GM12892 (cell line): ENCODE results near the gene TMEM114. TPM values are rescaled to one million over a fixed set of nuclear protein-coding genes. Genes with fewer than 3 reads are reported as not detected.

Source experiments
- DNase-seq: peaks from one replicate; pipeline ENCODE4 v3.0.0; 2011; ENCODE audit not compliant: insufficient read length
- FAIRE-seq: peaks from 2 replicates; lab custom pipeline; 2011; peaks lifted over from hg19 to GRCh38; lab: Jason Lieb, UNC
- POLR2A ChIP-seq: IDR thresholded peaks from 2 replicates; pipeline ENCODE4 v1.6.1; 2011; ENCODE audit warnings: low read depth, low read length, control low read depth
- POLR2AphosphoS5 ChIP-seq: IDR thresholded peaks from 2 replicates; pipeline ENCODE4 v1.6.1; 2011; ENCODE audit warnings: low read depth, low read length, control low read depth
- TAF1 ChIP-seq: IDR thresholded peaks from 2 replicates; pipeline ENCODE4 v1.6.1; 2011; ENCODE audit warnings: low read depth, mild to moderate bottlenecking, control low read depth, low read length, borderline replicate concordance
- polyA plus RNA-seq: library from polyadenylated mRNA; unstranded; fragments of >200 nt; gene quantifications from one replicate; pipeline ENCODE4 v1.2.1, GENCODE V29; 2012; ENCODE audit warnings: missing spikeins, inconsistent platforms; ENCODE audit not compliant: missing spikeins

Gene TMEM114
- not detected for polyA plus RNA-seq

DNA sequence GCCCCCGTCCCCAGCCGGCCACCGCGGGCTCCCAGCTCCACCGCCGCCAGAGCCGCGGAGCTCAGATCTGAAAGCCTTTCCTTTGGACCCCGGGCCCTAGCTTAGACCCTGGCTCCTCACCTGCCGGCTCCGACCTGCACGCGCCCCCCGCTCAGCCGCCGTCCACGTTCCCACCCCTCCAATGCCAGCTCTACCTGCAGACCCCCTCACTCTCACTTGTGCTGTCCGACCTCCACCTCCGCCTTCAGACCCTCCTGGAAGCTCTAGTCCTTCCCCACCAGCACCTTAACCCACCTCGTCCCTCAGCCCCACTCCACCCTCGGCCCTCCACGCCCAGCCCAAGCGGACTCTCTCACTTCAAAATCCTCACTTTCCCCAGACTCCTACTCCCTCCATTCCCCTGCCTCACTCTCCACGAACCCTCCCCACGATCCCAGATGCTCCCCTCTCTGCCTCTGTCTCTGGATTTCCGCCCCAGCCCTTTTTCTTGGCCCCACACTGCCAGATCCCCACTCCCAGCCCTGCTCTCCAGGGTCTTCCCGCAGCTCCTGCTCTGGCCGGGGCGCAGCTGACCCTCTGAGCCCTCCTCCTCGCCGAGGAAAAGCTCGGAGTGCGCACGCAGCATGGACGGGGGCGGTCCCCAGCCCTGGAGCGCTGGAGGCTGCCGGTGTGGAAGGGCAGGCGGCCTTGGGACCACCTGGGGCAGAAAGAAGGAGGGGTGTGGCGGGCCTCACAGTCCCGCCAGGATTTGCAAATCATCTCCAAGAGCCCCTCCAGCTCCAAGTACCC is at the start of gene TMEM114:
TSS of gene TMEM114 (minus strand) at position 612 of the 789 bp plus-strand sequence. CDS start 673 bp downstream, outside the sequence.
- no peak for DNase-seq
- FAIRE-seq, result no peak
- TF ChIP-seq POLR2AphosphoS5, result no peak
- no peak for TF ChIP-seq TAF1
- no peak for TF ChIP-seq POLR2A

DNA sequence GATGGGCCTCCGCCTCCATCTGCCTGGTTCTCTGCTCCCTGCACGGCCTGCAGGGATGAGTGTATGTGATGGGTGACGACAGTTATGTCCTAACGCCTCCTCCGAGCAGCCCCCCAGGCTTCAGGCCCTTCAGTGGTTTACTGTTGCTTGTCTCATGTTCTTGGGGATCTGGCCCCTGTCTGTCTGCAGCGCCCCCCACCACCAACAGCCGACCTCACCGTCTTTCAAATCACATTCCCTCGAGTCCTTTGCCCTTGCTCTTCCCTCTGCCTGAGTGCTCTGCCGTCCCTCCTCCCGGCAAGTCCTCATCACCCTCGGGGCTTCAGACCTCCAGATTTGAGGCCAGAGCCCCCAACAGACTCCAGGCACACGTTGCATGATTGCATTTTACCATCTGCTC is 49.4 kb upstream of the TMEM114 start:
- no peak for TF ChIP-seq POLR2A
- no peak for TF ChIP-seq POLR2AphosphoS5
- no peak for TF ChIP-seq TAF1
- DNase-seq (no peak), FAIRE-seq (no peak)

DNA sequence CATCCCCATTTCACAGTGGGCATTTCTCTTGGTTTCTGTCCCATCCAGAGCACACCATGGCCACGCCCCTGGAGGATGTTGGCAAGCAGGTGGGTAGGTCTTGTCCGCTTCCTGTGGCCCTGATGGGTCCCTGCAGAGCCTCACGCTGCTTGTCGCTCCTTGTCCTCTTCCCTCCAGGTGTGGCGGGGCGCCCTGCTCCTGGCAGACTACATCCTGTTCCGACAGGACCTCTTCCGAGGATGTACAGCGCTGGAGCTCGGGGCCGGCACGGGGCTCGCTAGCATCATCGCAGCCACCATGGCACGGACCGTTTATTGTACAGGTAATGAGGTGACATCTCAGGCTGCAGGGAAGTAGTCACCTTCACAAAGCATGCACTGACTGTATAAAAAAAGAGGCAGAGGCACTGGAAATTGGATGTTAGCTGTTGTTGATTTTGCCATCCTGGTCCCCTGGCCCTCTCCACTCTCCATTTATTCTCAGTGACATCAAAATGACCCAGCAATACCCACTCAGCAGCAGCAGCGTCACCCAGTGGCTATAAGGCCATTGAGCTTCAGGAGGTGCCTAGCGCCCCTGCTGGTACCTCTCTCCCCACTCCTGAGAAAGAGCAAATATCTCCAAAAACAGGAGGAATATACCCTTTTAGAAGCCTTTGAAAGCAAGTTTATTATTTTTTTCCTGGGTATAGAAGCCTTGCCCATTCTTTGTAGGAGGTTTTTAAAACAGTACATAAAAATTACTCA is 44.9 kb upstream of the TMEM114 start:
- TF ChIP-seq POLR2AphosphoS5 (no peak), TAF1 (no peak)
- DNase-seq, result no peak
- no peak for FAIRE-seq

DNA sequence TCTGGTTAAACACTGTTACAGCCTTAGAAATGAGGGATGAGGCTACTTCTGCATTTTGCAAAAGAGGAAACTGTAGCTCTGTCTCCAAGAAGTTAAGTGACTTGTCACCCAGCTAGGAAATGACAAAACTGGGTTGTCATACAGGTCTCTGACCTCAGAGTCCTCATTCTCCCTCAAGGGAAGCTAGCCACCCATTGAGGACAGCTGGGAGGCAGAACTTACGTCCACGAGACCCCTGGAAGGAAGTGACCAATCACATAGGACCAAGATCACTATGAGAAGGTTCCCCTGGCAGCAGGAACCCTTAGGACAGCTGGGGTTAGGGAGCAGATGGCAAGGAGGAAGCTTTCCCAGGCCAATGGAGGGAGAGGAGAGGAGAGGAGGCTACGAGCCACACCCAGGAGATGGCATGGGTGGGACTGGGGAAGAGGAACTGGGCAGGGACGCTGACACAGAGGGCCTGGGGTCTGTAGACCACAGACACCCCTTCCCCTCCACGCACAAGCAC is 42.4 kb upstream of the TMEM114 start:
- FAIRE-seq, result no peak
- DNase-seq, result no peak
- TF ChIP-seq TAF1 (no peak), POLR2AphosphoS5 (no peak), POLR2A (no peak)

DNA sequence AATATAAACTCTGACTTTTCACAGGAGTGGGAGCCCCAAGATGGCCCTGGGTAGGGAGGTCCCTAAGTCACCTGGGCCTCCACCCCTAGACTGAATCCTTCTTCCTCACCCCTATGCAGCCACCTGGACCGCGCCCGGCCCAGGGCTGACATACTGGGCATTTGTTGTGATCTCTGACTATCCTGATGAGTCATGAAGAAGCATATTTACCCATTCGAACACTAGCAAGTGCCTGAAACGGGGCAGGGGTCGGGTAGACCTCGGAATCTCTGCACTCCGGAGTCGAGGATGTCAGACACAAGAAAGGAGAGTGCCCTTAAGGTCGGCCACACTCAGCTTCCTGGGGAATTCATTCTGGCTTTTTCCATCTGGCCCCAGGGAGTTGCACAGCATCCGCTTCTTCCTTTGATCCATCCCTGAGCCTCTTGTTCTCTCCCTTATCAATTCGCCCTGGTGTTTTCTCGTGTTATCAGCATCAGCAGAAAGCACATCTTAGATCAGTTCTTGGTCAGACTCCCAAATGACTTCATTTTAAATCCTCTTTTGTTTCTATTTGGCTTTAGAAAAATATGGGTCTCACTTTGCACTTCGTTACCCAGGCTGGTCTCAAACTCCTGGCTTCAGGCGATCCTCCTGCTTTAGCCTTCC is 41.6 kb upstream of the TMEM114 start:
- DNase-seq, result no peak
- FAIRE-seq, result no peak
- TF ChIP-seq POLR2AphosphoS5 (no peak), TAF1 (no peak), POLR2A (no peak)

DNA sequence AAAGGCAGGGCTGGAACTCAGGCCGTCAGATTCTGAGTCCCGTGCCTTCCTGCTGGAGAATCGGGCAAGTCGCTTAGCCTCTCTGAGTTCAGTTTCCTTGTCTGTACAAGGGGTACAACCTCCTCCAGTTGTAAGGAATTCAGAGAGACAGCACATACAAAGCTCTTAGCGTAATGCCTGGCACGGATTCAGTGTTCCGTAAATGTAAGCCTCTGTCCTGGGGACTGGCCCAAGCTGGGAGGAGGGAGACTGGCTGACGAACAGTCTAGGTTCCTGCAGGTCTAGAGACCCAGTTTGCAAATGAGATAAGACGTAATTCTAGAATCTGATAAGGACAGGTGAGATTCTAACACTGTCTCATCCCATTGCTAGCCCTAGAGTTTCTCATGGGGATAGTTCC is 41.1 kb upstream of the TMEM114 start:
- no peak for FAIRE-seq
- DNase-seq, result no peak

DNA sequence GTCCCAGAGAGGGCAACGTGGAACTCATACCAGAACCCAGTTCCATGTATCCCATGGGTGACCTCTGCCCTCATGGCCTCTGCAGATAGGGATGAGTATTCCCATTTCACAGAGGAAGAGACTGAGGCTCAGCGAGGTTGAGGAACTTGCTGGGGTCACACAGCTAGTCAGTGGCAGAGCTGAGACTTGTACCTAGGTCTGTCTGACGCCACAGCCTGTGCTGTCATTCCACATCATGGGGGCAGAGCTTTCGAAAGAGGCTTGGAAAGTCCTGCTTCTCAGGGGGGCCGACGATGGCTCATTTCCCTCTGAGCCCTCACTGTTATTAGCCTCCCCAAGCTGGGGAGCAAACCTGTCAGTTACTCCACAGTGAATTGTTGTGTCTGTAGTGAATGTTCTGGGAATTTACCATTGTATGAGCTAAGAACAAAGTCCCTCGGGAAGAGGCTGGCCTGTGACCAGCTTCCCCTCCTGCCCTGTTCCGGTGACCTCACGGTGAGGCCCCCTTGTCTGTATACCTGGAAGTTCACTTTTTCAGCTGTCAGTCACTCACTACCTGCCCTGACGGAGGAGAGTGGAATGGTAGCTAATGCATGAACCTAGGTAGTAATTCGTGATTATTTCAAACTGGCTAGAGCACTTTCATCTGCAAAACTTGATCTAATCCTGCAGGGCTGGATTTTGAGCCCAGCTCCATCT is 40.1 kb upstream of the TMEM114 start:
- TF ChIP-seq POLR2A, result no peak
- TF ChIP-seq POLR2AphosphoS5, result no peak
- TF ChIP-seq TAF1, result no peak
- FAIRE-seq, result no peak
- DNase-seq, result no peak

More for the DNA sequence above, 41.1 kb upstream of the TMEM114 start:
- TF ChIP-seq POLR2AphosphoS5, result no peak
- no peak for TF ChIP-seq TAF1
- TF ChIP-seq POLR2A, result no peak

DNA sequence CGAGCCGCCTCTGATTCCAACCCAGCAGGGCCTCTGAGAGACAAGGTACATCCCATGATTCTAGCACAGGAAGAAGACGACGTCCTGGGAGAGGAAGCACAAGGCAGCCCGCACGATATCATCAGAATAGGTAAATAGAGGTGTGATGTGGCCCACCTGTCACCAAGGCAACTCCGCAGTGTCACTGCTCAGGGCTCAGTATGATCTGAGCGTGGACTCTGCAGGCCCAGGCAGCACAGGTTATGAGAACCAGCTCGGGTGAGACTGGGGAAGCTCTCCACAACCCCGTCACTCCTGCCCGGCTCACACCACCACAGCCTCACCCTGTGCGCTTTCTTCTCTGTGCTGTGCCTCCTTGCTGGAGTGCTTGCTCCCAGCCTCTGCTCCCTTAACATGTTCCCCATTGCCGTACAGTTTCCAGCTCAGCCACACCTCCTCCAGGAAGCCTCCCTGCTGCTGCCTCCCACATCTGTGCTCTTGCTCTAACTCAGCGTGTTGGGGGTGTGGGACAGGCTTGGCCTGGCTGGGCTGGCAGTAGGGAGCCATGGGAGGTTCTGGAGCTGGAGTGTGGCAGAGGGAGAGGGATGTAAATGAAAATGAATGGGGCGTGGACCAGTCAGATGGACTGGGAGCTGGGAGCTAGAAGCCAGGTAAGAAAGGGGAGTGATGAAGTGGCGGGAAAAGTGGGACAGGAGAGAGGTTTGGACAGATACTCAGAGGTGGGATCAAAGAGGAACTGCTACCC is 38.8 kb upstream of the TMEM114 start:
- FAIRE-seq, result no peak
- no peak for DNase-seq
- no peak for TF ChIP-seq TAF1
- no peak for TF ChIP-seq POLR2AphosphoS5
- TF ChIP-seq POLR2A, result no peak

DNA sequence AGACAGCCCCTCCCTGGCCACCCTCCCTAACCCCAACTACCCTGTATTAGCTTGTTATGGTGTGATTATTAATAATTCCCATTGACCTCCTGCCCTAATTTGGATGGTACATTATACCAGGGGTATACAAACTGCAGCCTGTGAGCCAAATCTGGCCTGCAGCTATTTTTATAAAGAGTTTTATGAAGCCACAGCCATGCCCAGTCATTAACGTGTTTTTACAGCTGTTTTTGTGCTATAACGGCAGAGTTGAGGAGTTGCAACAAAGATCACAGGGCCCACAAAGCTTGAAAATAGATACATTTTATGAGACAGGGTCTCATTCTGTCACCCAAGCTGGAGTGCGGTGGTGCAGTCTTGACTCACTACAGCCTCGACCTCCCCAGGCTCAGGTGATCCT is 37.1 kb upstream of the TMEM114 start:
- no peak for DNase-seq
- TF ChIP-seq POLR2AphosphoS5, result no peak
- TF ChIP-seq POLR2A, result no peak
- FAIRE-seq, result no peak

DNA sequence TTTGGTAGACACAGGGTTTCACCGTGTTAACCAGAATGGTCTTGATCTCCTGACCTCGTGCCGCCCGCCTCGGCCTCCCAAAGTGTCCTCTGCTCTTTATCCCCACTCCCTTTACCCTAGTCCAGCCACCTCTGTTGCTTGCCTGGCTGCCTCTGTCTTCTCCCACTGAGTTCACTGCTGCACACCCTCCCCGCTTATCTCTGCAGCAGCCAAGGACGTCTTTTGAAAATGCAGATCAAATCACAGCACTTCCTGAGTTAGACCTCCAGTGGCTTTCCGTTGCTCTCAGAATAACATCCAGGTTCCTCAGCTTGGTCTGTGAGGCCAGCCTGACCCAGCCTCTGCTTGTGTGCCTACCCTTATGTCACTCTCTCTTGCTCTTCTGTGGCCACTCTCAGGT is 36.6 kb upstream of the TMEM114 start:
- DNase-seq, result no peak
- TF ChIP-seq TAF1 (no peak), POLR2A (no peak), POLR2AphosphoS5 (no peak)
- no peak for FAIRE-seq
